CD4-positive, alpha-beta T cell (primary cell): Measurements from ENCODE around the gene LIMK2. TPM values are rescaled to one million over a fixed set of nuclear protein-coding genes. Genes with fewer than 3 reads are reported as not detected.

Experiments
- ATAC-seq: fragments of 200-7000 bp; cut with Tn5 transposase; one replicate; pipeline ENCODE4 v1.10.0; 2022; ENCODE audit warnings: mild to moderate bottlenecking; ENCODE audit not compliant: poor library complexity
- CTCF ChIA-PET: fragments of 350-600 bp; sonication (Branson Sonifier 250); formaldehyde crosslinking; loops from one replicate; lab custom pipeline; 2021; ENCODE audit warnings: antibody characterized with exemption, inconsistent platforms; lab: Charles Lee
- POLR2A ChIA-PET: fragments of 350-600 bp; sonication (Branson Sonifier 250); formaldehyde crosslinking; loops from one replicate; lab custom pipeline; 2021; ENCODE audit warnings: antibody characterized with exemption, inconsistent platforms; lab: Charles Lee
- DNase-seq, 14 experiments: peaks; one replicate each; pipeline ENCODE4 v3.0.0-alpha.2; 2013 to 2020; ENCODE audit warnings: mixed read lengths in 2 of 14
- H3K27ac ChIP-seq, 2 donors: one replicate each; pipeline versions ENCODE4 v1.5.1 to v1.7.0; 2013; ENCODE audit warnings: low read length in 2 of 2, low read depth in 1 of 2, mild to moderate bottlenecking in 1 of 2
- H3K27me3 ChIP-seq, 2 experiments: 1 replicate in 1 of 2; 2 replicates in 1 of 2; pipeline versions ENCODE4 v1.6.1 to v1.7.0; 2013; ENCODE audit warnings: low read length in 2 of 2, control low read depth in 1 of 2, mild to moderate bottlenecking in 1 of 2, moderate library complexity in 1 of 2; ENCODE audit not compliant: insufficient read depth in 2 of 2, control insufficient read depth in 1 of 2
- H3K36me3 ChIP-seq: one replicate; pipeline ENCODE4 v1.6.1; 2013; ENCODE audit warnings: low read length, control low read depth; ENCODE audit not compliant: insufficient read depth
- H3K4me1 ChIP-seq: one replicate; pipeline ENCODE4 v1.6.1; 2013; ENCODE audit warnings: low read length, control low read depth; ENCODE audit not compliant: insufficient read depth
- H3K4me3 ChIP-seq: one replicate; pipeline ENCODE4 v1.5.1; 2013; ENCODE audit warnings: mild to moderate bottlenecking, low read length, moderate library complexity
- H3K9me3 ChIP-seq, 2 experiments: 1 replicate in 1 of 2; 2 replicates in 1 of 2; pipeline versions ENCODE4 v1.6.1 to v1.7.0; 2013; ENCODE audit warnings: low read length in 2 of 2, mild to moderate bottlenecking in 2 of 2, control low read depth in 1 of 2, moderate library complexity in 1 of 2; ENCODE audit not compliant: control insufficient read depth in 1 of 2, insufficient read depth in 1 of 2
- H3K27ac Mint-ChIP-seq: one replicate; pipeline ENCODE4 v1.8.0; 2020; ENCODE audit warnings: mixed read lengths
- H3K27me3 Mint-ChIP-seq: one replicate; pipeline ENCODE4 v1.8.0; 2021; ENCODE audit warnings: mixed read lengths
- H3K36me3 Mint-ChIP-seq: one replicate; pipeline ENCODE4 v1.8.0; 2021; ENCODE audit warnings: low read depth, mixed read lengths
- H3K4me1 Mint-ChIP-seq: one replicate; pipeline ENCODE4 v1.8.0; 2021; ENCODE audit warnings: low read depth, mixed read lengths
- H3K4me3 Mint-ChIP-seq: one replicate; pipeline ENCODE4 v1.8.0; 2020; ENCODE audit warnings: mild to moderate bottlenecking, mixed read lengths
- H3K9me3 Mint-ChIP-seq: one replicate; pipeline ENCODE4 v1.8.0; 2020; ENCODE audit warnings: mixed read lengths
- CTCF ChIP-seq: fragments of 200-600 bp; IDR thresholded peaks from one replicate; pipeline ENCODE4 v1.8.0; 2022; ENCODE audit warnings: antibody characterized with exemption, mild to moderate bottlenecking
- intact Hi-C, 2 experiments: fragments of 100-400 bp; cut with DNase I in 1 of 2; cut with micrococcal nuclease in 1 of 2; formaldehyde crosslinking; loops; one replicate each; pipeline versions ENCODE4 v1.15.1 to v1.9.0; 2023 to 2025; cut with DNase I, micrococcal nuclease
- total RNA-seq, 174 experiments: library from RNA in 2 of 174; stranded (reverse) in 2 of 174; gene quantifications; one replicate each; pipeline ENCODE4 v1.2.3 and lab custom pipeline; 2021 to 2026

Gene LIMK2
- total RNA-seq, 2 experiments from 2014 or later: 13.1 to 14.6 TPM

- no peaks in the 10 kb centered on the region for H3K9me3 Mint-ChIP-seq
- no peaks in the 10 kb centered on the region for H3K4me1 ChIP-seq
- peaks cover 37% of the 10 kb centered on the region for H3K4me1 Mint-ChIP-seq
- peaks cover 32% of the 10 kb centered on the region for H3K36me3 ChIP-seq
- no peak for TF ChIP-seq CTCF
- H3K27me3 Mint-ChIP-seq: no peaks in the 10 kb centered on the region
- DNase-seq: no peak
- ATAC-seq: no peak
- no peak overlapping the region for H3K4me3 ChIP-seq
- H3K27me3 ChIP-seq: no peaks in the 10 kb centered on the region
- ChIA-PET POLR2A (no interaction called here), CTCF (no interaction called here)
- no peak overlapping the region for H3K27ac ChIP-seq
- no peak overlapping the region for H3K27ac Mint-ChIP-seq
- H3K9me3 ChIP-seq: no peaks in the 10 kb centered on the region
- H3K36me3 Mint-ChIP-seq: peaks cover 44% of the 10 kb centered on the region
- intact Hi-C loops: no loop called here
- no peak overlapping the region for H3K4me3 Mint-ChIP-seq
Measured at GRCh38 chr22:31173386-31174145, 38.5 kb upstream of the LIMK2 start.

GRCh38 chr22:31176923-31177322 is 35.2 kb upstream of the LIMK2 start:
- POLR2A ChIA-PET: no interaction called here
- ATAC-seq: no peak

GRCh38 chr22:31177420-31178162 is 34.5 kb upstream of the LIMK2 start:
- peaks cover 33% of the 10 kb centered on the region for H3K36me3 ChIP-seq
- CTCF ChIA-PET: interaction anchor here (0.6 to 0.9 kb wide), 2 partner anchors 10 to 15 kb away, joined by 3 read pairs; no protein-coding TSS in a partner anchor
- no peak for DNase-seq
- H3K4me1 ChIP-seq: peaks cover 3% of the 10 kb centered on the region
- POLR2A ChIA-PET: no interaction called here
- H3K9me3 ChIP-seq: no peaks in the 10 kb centered on the region
- no peak overlapping the region for H3K27ac ChIP-seq
- intact Hi-C loops: no loop called here
- H3K4me3 Mint-ChIP-seq: no peak overlapping the region
- H3K27me3 ChIP-seq: no peaks in the 10 kb centered on the region
- H3K4me1 Mint-ChIP-seq: peaks cover 40% of the 10 kb centered on the region
- no peaks in the 10 kb centered on the region for H3K9me3 Mint-ChIP-seq
- TF ChIP-seq CTCF: no peak
- H3K27me3 Mint-ChIP-seq: no peaks in the 10 kb centered on the region
- H3K27ac Mint-ChIP-seq: no peak overlapping the region
- H3K36me3 Mint-ChIP-seq: peaks cover 71% of the 10 kb centered on the region
- no peak for ATAC-seq
- H3K4me3 ChIP-seq: no peak overlapping the region

More at GRCh38 chr22:31176923-31177322, 35.2 kb upstream of the LIMK2 start:
- Mint-ChIP-seq H3K4me1 (peaks cover 40% of the 10 kb centered on the region), H3K27ac (no peak overlapping the region), H3K4me3 (no peak overlapping the region), H3K9me3 (no peaks in the 10 kb centered on the region), H3K36me3 (peaks cover 64% of the 10 kb centered on the region), H3K27me3 (no peaks in the 10 kb centered on the region)
- H3K9me3 ChIP-seq: no peaks in the 10 kb centered on the region
- intact Hi-C loops: no loop called here
- H3K4me1 ChIP-seq: peaks cover 3% of the 10 kb centered on the region
- peaks cover 33% of the 10 kb centered on the region for H3K36me3 ChIP-seq
- H3K27me3 ChIP-seq: no peaks in the 10 kb centered on the region
- CTCF ChIA-PET: interaction anchor here (0.6 kb wide), 1 partner anchor 14 kb away, joined by 3 read pairs; no protein-coding TSS in a partner anchor
- no peak for TF ChIP-seq CTCF
- no peak overlapping the region for H3K27ac ChIP-seq
- no peak overlapping the region for H3K4me3 ChIP-seq
- DNase-seq: no peak
